Right hindlimb (tissue), 1 donor: ENCODE measurements around the gene PPP1R14B.

Experiments used
- DNase-seq: peaks from one replicate; pipeline ENCODE4 v3.0.0-alpha.2; 2018

PPP1R14B gene

DNA sequence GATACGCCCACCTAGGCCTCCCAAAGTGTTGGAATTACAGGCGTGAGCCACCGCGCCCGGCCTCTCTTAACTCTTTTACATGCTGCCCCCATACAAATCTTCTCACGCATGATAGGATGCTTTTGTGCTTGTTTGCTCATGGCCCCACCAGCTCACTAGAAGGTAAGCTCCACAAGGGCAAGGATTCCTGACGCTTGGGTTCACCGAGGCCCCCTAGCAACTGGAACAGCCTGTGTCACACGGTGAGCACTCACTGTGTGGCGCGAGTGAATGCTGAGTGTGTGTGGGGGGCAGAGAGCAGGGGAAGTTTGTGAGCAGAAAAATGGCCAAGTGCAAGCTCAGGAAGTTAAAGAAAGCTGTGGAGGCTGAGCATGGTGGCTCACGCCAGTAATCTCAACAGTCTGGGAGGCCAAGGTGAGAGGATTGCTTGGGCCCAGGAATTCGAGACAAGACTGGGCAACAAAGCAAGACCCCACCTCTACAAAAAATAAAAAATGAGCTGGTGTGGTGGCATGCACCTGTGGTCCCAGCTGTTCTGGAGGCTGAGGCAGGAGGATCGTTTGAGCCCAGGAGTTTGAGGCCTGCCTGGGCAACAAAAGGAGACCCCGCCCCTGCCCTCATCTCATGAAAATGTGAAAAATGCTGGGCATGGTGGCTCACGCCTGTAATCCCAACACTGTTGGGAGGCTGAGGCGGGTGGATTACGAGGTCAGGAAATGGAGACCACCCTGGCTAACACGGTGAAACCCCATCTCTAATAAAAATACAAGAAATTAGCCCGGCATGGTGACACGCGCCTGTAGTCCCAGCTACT, 35.4 kb upstream of the PPP1R14B start:
- DNase-seq = no peak

DNA sequence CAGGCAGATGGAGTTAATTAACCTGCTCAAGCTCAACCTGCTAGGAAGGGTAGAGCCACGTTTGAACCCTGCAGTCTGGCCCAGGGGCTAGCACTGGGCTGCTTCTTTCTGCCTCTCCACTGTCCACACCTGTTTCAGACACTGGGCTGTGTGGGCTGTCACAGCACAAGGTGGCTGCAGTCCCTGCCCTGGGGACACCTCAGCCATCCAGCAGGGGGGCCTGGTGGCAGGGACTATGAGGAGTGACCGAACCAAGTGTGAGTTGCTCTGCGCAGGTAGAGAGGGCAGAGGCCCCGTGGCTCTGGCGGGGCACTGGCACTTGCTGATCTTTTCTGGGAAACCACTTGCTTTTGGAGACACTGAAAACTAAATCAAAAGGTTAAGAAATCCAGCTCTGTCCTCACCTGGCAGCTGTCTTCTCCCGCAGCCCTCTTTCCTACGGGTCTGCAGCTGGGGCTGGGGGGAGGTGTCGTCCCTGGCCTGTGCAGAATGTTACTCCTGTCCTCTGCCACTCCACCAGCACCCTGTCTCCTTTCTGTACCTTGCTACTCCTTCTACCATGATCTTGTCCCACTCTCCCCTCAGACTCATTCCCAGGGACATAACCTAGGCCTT, 31.9 kb upstream of the PPP1R14B start:
- DNase-seq = no peak

DNA sequence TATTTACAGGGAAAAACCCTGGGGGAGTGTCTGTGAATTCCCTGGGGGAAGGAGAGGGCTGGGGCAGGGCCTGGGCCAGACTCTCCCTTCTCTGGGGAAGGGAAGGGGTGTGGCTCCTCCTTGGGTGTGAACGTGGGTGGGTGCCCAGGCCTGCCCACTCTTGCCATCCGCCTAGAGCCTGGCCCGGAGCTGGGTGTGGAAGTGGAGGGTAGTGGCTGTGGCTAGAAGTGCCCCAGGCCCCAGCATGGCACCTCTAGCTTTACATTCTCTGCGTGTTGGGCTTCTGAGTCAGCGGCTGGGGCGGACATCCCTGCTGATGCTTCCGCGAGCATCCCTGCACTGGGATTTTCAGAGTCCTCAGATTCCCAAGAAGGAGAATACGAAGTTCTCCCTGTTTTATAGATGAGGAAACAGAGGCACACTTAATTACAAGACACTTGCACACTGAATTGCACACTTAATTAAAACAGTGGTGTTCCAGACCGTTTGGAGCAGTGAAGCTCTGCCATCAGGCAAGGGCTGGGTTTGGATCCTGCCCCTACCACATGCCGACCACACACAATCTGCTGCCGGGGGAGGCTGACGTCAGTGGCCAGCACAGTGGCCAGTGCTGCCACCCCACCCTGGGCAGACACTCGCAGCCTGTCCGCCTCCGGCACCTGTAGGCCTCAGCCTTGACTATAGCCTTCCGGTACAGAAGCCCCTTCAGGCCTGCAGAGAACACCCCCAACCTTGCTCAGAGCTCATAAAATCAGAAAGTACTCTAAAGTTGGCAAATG, 30.1 kb upstream of the PPP1R14B start:
- DNase-seq = no peak

DNA sequence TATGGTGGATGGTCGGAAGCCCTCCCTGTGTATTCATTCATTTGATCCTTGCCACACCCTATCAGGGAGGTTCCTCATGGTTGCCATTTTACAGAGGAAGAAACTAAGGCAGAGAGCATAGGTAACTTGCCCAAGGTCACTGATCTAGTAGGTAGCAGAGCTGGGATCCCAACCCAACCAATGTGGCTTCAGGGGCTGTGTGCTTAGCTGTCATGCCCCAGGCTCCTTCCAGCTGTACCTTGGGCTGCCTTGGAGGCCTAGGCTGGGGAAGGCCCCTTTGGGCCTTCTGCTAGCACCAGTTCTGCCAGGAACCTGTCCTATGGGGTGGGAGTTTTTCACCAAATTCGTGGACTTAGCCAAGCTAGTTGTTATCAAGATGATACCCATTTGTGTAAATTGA, 29.1 kb upstream of the PPP1R14B start:
- DNase-seq = no peak

DNA sequence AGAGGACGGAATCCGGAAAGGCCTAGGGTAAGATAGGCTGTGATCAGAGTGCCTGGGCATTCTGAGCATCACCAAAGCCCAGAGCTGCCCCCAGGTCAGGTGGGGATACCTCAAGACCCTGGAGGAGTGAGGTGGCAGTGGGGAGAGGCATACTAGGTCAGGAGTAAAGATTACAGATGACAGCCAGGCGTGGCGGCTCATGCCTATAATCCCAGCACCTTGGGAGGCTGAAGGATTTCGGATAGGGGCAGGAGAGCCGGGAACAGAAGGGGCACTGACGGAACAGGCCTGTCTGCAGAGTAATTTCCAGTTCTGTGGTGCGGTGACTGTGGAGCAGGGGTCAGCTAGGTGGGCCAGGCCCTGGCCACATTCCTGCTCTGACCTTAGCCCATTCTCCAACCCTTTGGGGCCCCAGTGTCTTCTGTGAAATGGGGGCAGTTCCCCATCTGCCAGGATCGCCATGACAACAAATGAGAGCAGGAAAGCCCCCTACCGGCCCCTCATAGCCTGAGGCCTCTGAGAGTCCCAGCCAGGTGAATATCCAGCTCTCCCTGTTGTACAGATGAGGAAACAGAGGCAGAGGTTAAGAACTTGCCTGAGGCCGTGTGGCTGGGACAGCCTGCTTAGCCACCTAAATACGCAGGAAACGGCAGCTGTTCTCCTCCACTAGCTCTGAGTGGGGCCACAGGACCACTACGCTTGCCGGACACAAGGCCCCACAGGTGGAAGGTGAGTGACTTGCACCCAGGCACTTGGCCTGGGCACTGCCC, 28.5 kb upstream of the PPP1R14B start:
- DNase-seq = no peak

DNA sequence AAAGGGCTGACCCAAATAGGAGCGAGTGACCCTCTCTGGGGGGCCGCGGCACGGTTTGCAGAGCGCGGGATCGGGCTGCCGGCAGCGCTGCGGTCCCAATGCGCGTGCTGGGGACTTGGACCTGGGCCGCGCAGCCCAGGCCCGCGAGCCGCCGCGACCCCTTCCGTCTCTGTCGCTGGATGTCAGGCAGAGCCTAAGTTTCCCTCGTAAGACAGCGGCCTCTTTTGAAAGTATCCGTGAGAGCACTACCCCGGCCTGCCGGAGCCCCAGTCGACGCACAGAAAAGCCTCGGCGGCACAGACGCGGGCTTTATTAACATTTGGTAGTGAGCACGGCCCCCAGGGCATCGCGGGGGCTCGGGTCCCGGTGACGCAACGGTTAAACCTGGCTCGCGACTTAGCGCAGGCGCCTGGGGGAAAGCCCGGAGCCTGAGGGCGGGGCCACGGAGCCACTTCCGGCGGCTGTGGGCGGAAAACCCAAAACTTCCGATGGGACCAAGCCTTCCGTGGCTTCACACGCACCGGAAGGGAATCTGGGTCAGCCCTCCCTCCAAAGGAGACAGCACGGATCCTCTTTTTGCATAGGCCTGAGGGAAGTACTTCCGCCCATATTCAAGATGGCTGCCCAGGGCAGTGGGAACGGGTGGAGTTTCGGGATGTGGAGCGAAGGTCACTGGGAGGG, 22.9 kb upstream of the PPP1R14B start:
- peak; percentile 99 for DNase-seq

DNA sequence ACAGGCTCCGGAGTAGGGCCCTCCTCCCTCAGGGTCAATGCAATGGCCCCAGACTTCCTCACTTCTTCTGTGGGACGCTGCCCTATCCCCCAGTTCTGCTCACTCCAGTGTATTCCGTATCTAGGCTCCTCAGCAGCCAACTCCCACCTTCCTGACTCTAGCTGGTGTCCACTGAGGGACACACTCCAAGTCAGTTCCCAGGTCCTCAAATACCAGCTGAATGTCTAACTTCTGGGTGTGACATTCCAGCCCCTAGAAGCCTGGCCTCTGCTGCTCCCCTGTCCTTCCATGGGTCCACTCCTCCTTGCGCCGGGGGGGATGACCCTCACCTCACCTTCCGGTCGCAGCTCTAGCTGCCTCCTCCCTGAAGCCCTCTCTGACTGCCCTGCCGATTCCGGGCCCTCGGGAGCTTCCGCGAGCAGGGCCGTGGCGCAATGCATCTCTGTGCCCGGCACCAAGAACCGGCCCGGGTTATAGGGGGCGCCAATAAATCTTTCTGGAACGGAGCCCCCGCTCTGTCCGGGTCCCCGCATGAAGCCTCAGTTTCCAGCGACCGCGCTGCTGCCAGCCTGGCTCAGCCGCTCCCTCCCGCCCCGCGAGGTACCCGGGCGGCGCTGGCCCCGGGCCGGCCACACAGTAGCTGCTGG, 22.3 kb upstream of the PPP1R14B start:
- no peak for DNase-seq

DNA sequence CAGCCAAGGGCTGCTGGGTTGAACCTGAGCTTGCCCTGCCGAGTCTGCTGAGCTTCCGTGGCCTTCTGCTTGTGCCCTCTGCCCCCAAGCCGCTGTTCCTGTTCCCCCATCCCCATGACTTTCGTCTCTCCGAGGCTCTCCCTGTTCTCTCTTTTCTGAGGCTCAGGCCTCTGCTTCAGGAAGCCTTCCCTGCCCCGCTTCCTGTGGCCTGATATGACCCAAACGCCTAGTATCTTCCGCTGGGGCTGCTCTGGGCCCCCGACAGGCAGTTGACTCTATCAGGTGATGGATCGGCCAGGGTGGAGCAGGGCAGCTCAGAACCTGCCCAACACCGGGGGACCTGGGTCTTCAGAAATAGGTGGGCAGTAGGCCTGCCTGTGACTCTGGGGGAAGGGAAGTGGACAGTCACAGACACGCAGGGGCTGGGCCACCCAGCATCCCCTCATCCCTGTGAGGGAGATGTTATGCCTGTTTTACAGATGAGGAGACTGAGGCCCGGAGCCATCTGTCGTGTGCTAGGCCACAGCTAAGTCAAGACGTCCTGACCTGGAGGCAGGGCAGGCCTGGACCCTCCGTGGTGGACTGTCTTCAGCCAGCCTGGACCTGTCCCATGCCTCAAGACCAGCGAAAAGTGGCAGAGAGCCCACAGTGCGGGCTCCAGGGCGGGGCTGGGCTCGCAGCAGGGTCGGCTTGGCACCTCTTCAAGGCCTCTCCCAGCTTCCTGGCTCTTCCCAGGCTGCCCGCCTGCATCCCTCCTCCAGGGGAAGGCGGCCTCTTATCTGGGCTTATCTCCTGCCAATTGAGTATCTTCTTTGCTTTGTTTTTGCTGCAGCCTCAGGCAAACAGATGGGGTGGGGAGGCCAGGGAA, 21.5 kb upstream of the PPP1R14B start:
- peak; percentile 72 for DNase-seq

DNA sequence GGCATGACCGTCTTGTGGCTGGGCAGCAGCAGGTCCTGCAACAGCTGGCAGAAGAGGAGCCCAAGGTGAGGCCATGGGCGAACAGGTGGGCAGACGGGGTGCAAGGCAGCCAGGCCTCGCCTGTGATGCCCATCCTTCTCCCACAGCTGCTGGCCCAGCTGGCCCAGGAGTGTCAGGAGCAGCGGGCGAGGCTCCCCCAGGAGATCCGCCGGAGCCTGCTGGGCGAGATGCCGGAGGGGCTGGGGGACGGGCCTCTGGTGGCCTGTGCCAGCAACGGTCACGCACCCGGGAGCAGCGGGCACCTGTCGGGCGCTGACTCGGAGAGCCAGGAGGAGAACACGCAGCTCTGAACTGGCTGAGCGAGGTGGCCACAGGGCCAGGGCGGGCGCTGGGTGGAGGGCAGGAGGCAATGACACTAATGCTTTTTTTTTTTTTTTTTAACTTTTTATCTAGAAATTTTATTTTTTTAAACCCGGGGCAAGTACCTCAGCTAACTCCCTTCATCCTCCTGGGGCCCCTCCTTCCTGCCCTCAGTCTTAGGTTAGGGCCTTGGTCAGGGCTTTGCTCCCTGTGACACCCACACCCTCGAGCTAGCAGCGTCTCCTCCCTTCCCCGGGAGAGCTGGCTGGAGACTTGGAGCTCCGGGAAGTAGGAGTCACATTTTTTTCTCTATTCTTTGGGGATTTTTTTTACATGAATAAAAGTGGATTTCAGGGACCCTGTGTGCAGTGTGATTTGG, 20.6 kb upstream of the PPP1R14B start:
- no peak for DNase-seq

DNA sequence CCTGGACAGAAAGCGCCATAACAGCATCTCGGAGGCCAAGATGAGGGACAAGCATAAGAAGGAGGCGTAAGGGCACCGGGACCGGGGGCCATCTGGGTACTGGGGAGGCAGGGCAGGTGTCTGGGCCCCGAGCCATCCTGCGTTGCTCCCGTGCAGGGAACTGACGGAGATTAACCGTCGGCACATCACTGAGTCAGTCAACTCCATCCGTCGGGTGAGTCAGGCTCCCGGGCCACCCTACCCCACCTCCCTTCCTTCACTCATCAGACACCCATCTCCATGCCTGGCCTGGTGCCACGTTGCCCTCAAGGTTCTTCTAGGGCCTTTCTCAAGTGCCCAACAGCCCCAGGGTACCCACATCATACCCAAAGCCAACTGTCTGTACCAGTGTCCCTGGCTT, 19.6 kb upstream of the PPP1R14B start:
- no peak for DNase-seq

DNA sequence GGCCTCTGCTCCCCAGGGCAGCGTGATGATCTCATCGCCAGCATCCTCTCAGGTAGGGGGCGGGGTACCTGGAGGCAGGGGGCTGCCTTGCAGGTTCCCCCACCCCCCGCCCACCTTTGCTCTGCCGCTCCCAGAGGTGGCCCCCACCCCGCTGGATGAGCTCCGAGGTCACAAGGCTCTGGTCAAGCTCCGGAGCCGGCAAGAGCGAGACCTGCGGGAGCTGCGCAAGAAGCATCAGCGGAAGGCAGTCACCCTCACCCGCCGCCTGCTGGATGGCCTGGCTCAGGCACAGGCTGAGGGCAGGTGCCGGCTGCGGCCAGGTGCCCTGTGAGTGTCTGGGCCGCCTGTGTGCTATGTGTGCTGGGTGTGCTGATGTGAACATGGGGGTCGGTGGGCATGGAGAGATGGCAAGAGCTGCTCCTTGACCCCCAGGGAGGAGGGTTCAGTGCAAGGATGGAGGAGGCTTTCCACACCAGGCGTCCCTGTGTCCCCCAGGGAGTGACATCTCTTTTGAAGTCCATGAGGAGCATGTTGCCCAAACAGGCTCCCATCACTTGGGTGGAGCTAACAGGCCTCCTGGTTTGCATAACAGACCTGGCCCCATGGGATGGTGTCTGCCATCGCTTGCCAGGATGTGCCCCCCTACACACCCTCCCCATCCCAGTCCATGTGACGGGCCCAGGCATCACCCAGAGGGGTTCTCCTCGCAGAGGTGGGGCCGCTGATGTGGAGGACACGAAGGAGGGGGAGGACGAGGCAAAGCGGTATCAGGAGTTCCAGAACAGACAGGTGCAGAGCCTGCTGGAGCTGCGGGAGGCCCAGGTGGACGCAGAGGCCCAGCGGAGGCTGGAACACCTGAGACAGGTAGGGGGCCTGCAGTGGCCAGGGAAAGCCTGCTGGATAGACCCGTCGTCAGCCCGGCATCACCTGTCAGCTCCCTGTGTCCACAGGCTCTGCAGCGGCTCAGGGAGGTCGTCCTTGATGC, 18.7 kb upstream of the PPP1R14B start:
- no peak for DNase-seq

DNA sequence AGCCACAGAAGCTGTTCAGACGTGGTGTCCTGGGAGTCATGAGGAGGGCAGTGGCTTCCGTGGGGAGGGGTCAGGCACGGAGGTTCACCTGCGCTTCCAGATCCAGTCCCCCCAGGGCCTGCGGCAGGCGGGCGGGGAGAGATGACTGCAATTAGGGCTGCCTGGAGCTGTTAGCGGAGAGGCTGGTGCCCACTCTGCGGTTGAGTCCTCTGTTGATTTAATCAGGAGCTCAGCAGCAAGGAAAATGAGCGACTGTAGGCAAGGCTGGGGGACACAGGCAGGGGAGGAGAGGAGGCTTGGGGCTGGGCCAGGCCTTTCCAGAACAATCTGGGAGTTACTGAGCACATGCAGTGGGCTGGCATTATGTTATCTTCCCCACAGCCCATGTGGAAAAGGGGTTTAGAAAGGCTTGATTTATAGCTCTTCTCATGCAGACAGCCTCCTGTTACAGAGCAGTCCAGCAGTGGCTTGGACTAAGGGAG, 17.7 kb upstream of the PPP1R14B start:
- no peak for DNase-seq

DNA sequence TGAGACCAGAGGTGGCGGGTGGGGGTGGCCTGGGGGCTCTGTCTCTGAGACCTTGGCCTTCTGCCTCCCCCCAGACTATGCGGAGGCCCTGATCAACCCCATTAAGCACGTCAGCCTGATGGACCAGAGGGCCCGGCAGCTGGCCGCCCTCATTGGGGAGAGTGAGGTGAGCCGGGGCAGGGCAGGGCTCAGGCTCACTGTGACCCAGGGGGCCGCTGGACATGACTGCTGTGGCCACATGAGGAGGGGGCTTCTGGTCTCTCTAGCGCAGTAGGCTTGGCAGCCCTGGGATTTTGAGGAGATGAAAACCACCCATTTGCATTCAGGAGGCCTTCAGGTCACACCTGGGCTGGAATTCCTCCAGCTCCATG, 17.2 kb upstream of the PPP1R14B start:
- no peak for DNase-seq

DNA sequence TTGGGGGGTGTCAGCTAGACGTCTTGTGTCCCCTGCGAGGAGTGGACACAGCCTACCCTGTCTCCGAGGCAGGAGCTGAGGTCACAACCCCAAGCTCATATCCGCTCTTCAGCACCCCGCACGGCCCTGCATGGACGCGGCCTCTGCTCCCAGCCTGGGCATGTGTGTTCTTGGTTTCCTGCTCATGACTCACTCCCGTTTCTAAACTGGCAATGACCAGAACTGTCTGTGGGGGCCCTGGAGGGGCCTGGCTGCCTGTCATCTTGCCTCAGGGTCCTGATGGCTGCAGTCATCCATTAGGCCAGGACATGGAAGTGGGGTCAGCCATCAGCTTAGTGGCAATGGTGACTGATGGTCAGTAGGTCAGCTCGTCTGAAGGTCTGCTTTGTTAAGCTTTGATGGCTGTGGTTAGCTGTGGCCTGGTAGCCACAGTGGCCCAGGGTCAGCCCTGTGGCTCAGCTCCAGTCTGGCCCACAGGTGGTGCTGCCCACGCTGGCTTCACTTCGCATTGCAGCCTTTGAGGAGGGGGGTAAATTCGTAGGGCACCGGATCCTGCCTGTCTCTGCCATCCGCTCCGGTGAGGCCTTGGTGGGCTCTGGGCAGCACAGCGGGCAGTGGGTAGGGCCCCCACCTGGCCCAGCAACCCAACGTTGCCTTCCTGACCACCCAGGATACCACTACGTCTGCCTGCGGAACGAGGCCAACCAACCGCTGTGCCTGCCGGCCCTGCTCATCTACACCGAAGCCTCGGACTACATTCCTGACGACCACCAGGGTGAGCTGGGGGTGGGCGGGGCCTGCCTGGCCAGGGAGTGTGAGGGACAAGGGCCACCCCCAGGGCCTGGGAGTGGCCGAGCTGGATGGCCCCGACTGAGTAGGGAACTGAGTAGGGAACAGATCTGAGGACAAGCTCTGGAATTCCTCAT, 16.5 kb upstream of the PPP1R14B start:
- no peak for DNase-seq

DNA sequence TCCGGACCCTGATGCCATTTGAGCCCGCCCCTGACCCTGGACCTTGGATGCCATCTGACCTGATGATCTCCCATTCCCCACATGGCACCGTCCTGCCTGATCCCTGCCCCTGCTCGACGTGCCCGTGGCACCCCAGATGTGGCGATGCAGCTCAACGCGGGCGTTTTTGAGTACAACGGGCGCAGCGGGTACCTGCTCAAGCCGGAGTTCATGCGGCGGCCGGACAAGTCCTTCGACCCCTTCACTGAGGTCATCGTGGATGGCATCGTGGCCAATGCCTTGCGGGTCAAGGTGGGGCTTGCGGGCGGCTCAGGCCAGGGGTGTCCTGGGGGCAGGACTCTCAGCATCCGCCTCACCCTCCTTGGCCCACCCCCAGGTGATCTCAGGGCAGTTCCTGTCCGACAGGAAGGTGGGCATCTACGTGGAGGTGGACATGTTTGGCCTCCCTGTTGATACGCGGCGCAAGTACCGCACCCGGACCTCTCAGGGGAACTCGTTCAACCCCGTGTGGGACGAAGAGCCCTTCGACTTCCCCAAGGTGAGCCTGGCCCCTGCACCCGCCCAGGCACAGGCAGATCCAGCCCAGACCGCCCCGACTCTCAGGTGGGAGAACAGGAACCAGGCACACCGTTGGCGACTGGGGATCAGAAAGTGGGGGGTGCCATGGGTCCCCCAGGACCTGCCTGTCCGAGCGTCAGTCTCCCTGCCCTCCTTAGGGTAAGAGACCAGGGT, 15.7 kb upstream of the PPP1R14B start:
- no peak for DNase-seq

DNA sequence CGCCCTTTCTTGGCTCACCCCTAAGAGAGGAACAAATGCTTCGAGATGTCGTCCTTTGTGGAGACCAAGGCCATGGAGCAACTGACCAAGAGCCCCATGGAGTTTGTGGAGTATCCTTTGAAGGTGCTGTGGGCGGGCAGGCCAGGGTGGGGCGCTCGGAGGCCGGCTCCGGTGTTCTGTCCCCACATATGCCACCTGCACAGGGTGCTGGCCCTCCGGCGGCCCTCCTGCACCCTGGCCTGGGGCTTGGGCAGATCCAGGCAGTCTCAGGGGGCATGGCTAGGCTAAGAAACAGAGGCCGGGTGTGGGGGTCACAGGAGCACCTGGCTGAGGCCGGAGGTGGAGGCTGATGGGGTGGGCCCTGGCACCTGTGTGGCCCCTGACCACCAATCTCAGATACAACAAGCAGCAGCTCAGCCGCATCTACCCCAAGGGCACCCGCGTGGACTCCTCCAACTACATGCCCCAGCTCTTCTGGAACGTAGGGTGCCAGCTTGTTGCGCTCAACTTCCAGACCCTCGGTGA, 14.9 kb upstream of the PPP1R14B start:
- DNase-seq = no peak
